Central memory CD4-positive, alpha-beta T cell (primary cell): Measurements from ENCODE around the gene FDX2.
"Not testable (repeated sequence)": the region's sequence is repeated elsewhere in the genome, so short reads cannot be mapped to it uniquely, and the experiment has no call there.

Experiments
- DNase-seq: peaks from one replicate; pipeline ENCODE4 v3.0.0; 2022
- total RNA-seq, 3 experiments: gene quantifications; one replicate each; lab custom pipeline; 2026; lab: John Stamatoyannopoulos, UW

Gene FDX2
- 0 to 0.11 (median 0) reads per million in 3 experiments for total RNA-seq

DNA sequence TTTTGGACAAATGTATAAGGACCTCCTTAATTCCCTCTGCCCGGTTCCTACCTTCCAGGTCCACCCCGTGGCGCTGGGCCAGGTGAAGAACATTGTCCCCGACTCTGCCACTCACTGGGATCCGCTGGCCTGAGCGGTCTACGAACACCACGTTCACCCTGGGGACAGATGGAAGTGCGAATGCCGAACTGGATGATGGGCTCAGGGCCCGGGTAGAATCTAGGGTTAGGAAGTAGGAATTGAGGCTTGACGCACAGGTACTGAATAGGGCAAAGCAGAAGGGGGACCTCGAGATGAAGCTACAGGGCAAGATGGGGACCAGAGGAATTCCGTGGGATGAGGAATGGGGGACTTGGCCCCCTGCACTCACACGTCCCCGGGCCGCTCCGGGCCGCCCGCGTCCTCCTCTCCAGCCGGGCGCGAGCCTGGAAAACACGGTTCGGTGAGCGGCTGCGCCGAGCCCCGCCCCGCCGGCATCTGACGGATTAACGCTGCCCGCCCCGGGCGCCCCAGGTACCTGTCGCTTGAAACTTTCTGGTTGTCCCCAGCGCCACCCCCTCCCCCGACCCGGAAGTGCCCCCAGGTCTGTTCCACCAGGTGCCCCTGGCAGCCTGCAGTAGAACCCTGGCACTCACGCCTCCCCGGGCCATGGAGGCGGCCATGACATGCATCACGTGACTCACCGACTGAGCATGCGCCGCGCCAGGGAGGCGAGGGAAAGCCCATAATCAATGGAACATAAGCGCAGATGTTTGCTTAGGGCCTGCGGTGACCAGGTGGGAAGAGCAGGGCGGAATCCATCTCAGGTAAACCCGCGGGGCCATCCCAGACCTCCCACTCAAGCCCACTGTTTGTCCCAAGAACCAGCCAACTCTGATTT lies at the start of gene FDX2:
Gene FDX2, minus strand, starts transcription at position 681 of the 880 bp plus-strand sequence. Its CDS starts 19 bp downstream, at position 662.
- peak; percentile 83 for DNase-seq

GRCh38 chr19:10365518-10365917 lies 49.7 kb upstream of the FDX2 start:
- no peak for DNase-seq

GRCh38 chr19:10364644-10365043 lies 48.8 kb upstream of the FDX2 start:
- no peak for DNase-seq

DNA sequence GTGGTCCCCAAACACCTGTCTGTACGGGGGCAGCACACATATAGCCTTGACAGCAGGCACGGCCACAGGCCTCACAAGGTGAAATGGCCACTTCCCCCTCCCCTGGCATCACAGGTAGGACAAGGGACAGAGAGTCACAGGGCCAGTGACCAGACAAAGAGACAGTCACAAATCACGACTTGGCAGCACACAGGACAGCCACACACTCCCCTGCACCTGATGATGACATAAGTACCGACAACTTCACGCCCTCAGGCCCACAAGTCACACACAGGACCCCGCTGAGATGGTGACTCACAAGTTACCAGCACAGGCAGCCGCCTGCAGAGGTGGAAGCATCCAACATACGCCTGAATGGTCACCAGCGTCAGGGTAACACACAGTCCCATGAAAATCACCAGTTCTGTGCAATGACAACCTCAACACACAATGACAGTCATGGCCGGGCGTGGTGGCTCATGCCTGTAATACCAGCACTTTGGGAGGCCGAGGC lies 48.0 kb upstream of the FDX2 start:
- no peak for DNase-seq

DNA sequence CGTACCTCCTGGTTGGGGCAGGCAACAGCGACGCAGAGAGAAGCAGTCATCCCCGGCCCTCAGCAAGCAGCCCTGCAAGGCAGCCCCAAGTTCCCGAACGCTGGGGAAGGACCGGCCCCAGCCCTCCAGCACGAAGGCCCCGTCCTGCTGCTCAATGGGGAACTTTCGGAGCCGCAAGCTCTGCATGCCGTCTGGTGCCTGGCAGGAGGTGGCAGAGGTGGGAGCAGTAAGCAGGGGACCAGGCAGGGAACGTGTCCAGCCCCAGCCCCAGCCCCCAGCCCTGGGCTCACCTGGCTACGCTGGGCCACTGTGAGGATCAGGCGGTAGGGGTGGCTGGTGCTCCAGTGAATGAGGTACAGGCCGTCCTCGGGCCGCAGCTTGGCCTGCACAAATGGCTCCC lies 46.4 kb upstream of the FDX2 start:
- DNase-seq, result no peak

DNA sequence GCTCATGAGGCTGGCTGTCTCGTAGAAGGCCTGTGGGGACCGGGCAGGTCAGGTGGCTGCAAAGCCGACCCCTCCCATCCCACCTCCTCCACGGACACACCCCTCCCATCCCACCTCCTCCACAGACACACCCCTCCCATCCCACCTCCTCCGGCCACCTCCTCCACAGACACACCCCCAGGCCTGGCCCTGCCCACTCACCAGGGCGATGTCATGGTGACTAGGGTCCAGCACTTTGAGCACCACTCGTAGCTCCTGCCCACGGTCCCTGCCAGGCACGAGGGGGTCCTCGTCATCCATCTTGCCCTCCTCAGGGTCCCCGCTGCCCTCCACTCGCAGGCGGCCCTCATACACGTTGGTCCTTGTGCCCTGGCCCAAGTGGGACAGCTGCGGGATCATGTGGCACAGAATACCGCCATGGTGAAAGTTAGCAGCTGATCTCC lies 45.8 kb upstream of the FDX2 start:
- DNase-seq, result no peak

DNA sequence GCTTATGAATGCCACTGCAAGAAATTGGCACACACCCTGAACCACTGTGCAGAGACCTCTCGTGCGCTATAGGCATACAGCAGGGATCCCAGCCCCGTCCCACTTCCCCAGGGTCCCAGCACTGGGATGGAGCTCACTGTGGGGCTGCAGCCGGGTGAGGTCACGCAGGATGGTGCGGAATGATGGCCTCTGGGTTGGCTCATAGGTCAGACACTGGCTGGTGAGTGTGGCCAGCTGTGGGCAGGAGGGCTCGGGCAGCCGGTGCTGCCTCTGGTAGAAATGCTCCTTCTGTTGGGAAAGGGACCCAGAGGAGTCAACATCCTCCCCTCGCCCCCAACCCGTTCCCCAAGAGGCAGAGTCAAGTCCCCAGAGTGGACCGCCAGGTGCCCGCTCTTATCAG lies 40.6 kb upstream of the FDX2 start:
- no peak for DNase-seq

DNA sequence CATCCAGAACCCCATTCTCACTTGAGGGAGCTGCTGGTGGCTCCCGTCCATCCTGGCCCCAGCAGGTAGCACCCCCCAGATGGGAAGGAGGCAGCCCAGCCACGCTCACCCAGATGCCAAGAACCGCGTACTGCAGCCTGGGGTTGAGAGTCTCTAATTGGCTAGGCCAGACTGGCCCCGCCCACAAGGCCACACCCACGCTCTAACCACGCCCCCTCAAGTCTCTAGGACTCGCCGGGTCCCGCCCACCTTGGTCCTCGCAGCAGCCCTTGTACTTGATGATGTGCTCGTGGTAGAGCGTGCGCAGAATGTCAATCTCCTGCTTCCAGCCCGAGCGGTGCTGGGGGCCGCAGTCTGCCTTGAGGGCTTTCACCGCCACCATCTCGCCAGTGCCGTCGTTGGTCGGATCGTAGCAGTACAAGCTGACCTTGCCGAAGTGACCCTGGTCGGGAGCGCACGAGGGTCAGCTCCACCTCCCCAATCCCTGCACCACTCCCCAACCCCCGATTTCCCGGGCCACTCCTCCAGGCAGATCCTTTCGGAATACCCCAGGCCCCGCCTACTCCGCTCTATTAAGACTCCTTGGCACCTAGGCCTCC lies 38.1 kb upstream of the FDX2 start:
- DNase-seq, result no peak

GRCh38 chr19:10352764-10353671 lies 37.2 kb upstream of the FDX2 start:
- DNase-seq, result no peak

DNA sequence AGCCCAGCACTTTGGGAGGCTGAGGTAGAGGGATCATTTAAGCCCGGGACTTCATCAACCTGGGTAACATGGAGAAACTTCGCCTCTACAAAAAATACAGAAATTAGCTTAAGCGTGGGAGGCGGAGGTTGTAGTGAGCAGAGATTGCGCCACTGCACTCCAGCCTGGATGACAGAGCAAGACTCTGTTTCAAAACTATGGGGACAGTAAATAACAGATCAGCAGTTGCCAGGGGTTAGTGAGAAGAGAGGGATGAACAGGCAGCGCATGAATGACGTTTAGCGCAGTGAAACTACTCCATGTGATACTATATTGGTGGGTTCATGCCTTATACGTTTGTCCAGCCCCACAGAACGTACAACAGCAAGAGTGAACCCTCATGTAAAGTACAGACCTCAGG lies 30.7 kb upstream of the FDX2 start:
- DNase-seq, result no peak

- no peak for DNase-seq
These were observed 29.0 kb upstream of the FDX2 start for GRCh38 chr19:10344780-10345179.

DNA sequence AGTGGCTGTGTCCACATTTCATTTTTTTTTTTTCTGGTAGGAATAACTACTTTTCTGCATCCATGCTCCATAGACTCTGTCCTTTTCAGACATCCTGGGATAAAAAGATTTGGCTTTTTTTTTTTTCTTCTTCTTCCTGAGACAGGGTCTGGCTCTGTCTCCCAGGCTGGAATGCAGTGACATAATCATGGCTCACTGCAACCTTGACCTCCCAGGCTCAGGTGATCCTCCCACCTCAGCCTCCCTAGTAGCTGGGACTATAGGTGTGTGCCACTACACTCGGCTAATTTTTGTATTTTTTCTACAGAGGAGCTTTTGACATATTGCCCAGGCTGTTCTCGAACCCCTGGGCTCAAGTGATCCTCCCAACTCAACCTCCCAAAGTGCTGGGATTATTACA lies 27.7 kb upstream of the FDX2 start:
- DNase-seq, result no peak

DNA sequence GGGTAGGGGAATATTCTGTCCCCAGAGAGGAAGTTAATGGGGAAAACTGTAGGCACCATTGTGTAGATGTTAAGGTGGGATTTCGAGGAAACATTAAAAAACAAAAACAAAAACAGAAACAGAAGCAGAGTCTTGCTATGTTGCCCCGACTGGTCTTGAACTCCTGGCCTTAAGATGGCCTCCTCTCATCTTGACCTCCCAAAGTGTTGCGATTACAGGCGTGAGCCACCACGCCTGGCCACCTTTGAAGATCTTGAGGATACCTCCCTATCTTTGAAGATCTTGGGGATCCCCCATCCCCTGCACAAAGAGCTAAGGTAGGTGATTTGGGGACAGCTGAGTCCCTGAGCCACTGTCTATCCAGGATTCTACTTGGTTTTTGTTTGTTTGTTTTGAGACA lies 24.2 kb upstream of the FDX2 start:
- no peak for DNase-seq

DNA sequence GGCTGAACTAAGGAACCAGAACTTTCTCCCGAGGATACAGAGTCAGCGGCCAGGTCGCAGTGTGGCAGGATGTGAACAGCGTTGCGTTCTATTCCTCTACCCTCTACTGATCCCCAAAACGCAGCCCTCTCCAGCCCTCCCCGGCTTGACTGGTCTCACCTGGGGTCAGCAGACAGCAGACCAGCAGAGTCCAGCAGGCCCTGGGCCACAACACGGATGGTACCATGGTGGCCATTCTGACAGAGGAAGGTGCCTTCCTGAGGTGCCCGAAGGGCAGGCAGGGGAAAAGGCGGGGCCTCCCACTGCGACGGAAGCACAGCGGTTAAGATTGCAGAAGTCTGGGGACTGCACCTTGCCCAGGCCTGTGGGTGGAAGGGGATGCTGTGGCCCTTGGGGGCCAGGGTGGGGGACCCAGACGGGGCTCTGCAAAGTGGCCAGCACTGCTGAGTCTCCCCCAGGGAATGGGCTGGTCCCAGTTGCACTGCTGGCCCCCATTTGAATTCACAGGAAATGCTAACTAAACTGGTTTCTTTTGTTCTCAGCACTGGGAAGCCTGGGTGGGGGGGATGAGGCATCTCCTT lies 23.7 kb upstream of the FDX2 start, which contains the start of gene ICAM3:
Gene ICAM3, minus strand, starts transcription at position 245 of the 581 bp plus-strand sequence. Its CDS starts 10 bp downstream, at position 235.
- peak; percentile 49 for DNase-seq

- no peak for DNase-seq
These were observed 23.1 kb upstream of the FDX2 start for GRCh38 chr19:10338940-10339339.

DNA sequence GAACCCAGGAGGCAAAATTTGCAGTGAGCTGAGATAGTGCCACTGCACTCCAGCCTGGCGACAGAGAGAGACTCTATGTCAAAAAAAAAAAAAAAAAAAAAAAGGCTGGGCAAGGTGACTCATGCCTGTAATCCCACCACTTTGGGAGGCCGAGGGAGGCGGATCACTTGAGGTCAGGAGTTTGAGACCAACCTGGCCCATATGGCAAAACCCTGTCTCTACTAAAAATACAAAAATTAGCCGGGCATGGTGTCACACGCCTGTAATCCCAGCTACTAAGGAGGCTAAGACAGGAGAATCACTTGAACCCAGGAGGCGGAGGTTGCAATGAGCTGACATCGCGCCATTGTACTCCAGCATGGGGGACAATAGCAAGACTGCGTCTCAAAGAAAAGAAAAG lies 20.9 kb upstream of the FDX2 start:
- not testable (repeated sequence) for DNase-seq

DNA sequence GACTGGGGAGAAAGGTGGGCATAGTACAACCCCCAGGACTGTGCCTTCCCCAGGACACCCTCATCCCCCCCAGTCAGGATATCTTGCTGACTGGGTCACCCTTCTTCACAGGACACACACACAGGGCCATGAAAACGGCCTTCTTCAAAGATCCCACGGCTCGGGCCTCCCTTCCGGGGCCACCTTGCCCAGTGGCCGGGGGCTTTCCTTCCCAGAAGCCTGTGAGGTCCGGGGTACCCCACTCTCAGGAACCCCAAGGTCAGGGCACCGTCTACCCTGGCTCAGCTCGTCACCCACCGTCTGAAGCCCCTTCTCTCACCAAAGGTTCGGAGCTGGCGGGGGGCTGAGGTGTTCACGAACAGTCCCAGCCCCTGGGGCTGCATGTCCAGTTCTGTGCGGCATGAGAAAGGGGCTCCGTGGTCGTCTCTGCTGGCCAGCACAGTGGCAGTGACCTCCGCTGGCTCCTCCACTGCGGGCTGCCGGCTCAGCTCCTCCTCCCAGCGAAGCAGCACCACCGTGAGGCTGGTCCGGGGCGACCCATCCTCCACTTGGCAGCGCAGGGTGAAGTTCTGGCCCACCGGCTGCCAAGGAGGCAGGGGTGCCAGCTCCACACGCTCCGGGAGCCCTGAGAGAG lies 19.7 kb upstream of the FDX2 start:
- no peak for DNase-seq

- DNase-seq, result no peak
These were observed 19.0 kb upstream of the FDX2 start for GRCh38 chr19:10334588-10335351.

- no peak for DNase-seq
These were observed 18.2 kb upstream of the FDX2 start for GRCh38 chr19:10333758-10334587.
